Mesenteric fat pad (tissue), 1 donor: ENCODE results near the gene MAML2. TPM values are rescaled to one million over a fixed set of nuclear protein-coding genes. Genes with fewer than 3 reads are reported as not detected.

Source experiments
- DNase-seq: peaks from one replicate; pipeline ENCODE4 v3.0.0-alpha.2; 2020; ENCODE audit warnings: low spot score
- total RNA-seq: library from RNA; stranded (reverse); fragmentation: NEBNext Ultra II Directional; extraction: Animal tissue kit (Norgen Biotek cat#: 25700); gene quantifications from one replicate; pipeline ENCODE4 v1.2.1, GENCODE V29; 2021
- donor health status: DM: yes; HTN: yes; CAD: no.

Gene MAML2
- total RNA-seq, 1 donor from 2014 or later, result 19.9 TPM

DNA sequence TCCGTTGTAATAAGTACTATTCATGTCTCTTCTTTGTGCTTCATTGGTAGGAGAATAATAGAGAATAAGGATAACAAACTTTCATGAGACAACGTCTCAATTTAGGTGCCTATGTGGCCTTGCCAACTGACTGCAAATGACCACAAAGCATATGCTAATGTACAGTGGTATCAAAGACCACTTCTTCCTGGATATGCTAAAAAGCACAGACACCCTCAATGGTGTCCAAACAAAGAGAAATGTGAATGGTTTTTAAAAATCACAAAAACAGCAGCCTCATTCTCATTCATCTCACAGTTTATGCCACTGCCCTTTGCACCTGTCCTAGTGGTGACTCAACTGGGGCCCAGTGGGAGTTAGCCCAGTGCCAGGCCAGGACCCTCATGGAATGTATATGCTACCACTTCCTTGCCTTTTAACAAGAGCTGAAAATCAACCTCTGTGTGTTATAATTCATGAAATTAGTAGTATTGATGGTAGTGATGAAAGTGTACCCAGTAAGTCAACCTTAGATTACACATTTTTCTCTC lies 353.9 kb downstream of the MAML2 start:
- no peak for DNase-seq

DNA sequence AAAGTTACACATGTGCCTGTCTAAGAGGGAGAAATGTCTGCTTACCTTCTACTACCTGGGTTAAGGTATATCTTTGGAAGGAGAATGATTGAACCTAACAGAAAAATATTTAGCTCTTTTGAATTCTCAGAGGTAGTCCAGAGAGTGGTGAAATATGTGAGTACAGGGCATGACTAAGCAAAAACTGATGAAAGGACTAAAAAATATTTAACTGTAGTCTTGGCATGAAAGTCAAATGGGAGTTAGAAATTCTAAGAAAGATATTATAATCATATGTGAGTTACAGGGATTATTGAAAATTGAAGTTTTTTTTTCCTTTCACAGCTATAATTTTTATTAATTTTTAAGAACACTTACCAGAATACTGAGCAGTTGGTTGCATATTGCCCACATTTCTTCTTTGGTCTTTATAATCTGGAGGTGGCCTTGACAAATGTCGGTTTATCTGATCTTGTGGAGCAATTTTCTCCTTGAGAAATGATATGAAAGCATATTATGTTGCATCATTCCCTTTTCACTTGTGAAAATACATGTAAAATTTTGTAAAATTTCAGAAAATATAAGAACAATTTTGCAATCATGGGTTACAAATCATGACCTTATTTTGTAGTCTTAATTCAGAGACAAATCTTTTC lies 357.7 kb downstream of the MAML2 start:
- no peak for DNase-seq

DNA sequence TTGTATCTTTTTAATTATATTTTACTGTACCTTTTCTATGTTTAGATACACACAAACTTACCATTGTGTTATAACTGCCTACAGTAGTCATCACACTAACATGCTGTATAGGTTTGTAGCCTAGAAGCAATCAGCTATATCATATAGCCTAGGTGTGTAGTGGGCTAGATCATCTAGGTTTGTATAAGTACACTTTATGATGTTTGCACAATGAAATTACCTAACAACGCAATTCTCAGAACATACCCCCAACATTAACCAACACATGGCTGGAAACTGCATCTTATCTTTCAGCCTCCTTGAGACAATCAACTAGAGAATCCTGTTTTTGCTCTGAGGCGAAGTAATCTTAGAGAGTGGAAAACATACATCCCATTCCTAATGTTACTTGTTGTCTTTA lies 358.9 kb downstream of the MAML2 start:
- DNase-seq, result no peak

GRCh38 chr11:95977534-95978174 lies 365.3 kb downstream of the MAML2 start:
- DNase-seq, result no peak

DNA sequence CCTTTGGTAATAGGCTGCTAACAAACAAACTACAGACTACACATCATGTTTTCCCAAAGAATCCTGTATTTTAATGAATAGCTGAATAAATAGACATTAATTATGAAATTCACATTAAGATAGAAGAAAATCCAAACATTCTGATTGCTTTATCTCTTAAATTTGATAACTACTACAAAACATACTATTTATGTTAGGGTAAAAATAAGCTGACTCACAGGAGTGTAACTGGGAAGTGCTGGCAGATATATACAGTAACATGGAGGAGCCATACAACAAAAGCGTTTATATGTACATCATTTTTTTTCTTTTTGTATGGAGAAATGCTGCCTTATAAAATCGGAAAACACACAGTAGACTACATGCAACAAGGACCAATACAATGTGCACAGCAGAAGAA lies 366.4 kb downstream of the MAML2 start:
- no peak for DNase-seq

DNA sequence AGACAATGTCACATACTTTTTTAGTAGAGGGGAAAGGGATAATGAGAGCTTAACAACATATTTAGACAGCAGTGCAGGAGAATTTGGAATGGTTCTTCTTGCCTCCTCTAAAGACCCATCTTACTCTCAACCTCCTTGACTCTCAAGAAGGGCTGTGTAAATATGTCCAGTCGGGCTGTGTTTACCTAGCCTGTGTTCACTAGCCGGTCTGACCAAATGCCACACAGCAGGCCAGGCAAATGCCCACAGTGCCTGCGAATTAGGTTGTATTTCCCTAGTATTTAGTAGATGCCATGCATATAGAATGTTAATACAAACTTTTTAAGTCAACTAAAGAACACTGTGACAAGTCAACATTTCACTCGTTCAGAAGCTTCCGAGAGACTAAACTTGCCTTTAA lies 367.7 kb downstream of the MAML2 start:
- DNase-seq, result no peak

- no peak for DNase-seq
These were observed 370.9 kb downstream of the MAML2 start for GRCh38 chr11:95972060-95972459.

GRCh38 chr11:95968585-95968984 lies 374.4 kb downstream of the MAML2 start:
- DNase-seq, result no peak

GRCh38 chr11:95964281-95964680 lies 378.7 kb downstream of the MAML2 start:
- no peak for DNase-seq

DNA sequence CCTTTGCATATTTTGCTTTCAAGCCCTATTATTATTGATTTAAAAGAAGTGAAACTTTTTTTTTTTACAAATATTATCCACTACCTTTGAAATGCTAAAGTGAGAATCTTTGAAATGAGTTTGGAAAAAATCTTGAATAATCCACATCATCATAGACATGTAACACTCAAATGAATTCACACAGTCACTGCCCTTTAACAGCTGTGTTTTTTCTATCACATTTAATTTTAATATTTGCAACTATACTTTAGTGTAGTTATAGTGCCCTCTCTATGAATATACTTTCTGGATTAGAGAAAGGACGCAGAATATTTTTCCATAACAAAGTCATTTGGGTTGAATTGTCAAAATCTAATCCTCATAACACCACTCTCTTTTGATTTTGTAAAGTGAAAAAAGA lies 381.2 kb downstream of the MAML2 start:
- DNase-seq, result no peak

DNA sequence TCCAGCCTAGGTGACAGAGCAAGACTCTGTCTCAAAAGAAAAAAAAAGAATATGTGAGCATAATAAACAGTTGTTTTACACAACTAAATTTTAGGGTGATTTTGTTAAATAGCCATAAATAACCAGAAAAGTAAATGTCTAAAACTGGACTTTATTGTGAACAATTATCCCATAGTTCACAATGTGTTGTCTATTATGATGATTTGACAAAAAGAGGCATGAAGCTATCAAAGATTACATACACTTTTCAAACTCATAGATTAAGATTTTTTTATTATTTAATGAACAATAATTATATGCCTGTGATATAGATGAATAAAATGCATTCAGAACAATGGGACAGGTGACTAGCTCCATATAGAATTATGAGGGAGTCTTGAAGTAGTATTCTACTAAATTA lies 392.1 kb downstream of the MAML2 start:
- no peak for DNase-seq

DNA sequence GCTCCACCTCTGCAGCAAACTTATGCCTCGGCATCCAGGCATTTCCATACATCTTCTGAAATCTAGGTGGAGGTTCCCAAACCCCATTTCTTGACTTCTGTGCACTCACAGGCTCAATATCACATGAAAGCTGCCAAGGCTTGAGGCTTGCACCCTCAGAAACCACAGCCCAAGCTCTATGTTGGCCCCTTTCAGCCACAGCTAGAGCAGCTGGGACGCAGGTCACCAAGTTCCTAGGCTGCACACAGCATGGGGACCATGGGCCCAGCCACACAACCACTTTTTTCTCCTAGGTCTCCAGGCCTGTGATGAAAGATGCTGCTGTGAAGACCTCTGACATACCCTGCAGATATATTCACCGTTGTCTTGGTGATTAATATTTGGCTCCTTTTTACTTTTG lies 394.4 kb downstream of the MAML2 start:
- DNase-seq, result no peak

DNA sequence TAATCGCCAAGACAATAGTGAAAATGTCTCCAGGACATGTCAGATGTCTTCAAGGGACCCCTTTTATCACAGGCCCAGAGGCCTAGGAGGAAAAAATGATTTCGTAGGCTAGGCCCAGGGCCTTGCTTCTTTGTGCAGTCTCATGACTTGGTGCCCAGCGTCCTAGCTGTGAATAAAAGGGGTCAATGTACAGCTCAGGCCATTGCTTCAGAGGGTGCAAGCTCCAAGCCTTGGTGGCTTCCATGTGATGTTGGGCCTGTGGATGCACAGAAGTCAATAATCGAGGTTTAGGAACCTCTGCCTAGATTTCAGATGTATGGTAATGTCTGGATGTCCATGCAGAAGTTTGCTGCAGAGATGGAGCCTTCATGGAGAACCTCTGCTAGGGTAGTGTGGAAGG lies 398.4 kb downstream of the MAML2 start:
- DNase-seq, result no peak

GRCh38 chr11:95943546-95943945 lies 399.4 kb downstream of the MAML2 start:
- DNase-seq, result no peak

DNA sequence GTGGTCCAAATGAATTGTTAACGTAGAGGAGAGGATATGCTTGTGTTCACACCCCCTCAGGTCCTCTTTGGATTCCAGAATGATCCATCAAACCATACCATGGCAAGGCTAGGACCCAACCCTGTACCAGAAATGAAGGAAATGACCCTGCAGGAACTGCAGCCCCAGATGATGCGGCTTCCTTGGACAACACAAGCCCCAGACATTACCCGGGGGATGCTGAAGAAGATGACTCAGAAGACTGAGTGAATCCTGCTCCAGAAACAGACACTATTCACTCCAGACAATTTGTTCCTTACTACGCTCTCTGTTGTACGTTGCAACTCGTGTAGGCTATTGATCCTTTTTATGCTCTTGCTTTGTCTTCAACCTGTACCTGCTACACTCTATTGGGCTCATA lies 403.9 kb downstream of the MAML2 start:
- DNase-seq, result no peak

DNA sequence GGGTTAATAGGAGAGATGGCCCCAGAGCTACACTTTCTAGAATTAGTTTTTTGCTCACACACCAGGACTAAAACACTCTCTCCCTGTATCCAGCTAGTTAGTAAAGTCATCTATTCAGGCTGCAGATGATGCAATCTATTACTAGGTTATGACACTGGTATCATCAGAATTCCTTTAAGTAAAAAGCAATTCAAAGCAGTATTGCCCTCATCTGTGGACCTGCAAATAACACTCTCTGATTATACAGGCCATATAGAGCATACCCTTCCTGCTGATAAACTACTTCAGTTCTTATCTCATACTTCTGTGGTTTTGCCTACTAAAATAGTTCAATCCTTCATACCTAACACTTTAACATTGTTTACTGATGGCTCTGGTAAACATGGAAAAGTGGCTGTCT lies 405.6 kb downstream of the MAML2 start:
- no peak for DNase-seq

DNA sequence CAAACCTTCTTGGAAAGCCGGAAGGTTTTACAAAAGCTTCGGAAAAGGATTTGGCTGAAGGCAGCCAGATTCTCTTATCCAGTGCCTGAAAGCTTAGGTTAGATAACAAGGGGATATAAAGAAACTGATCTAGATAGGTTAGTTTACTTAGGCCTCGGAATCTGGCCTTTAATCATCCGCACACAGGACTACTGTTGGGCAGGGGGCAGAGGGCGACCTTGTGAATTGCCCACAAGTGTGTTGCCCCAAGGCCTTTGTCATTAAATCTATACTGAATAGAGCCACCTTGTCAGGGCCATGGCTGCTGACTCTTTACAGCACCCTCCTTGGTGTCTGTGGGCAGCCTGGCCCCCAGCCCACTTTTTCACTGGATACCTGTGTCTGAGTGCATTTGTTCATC lies 409.4 kb downstream of the MAML2 start:
- no peak for DNase-seq

- DNase-seq, result no peak
These were observed 411.1 kb downstream of the MAML2 start for GRCh38 chr11:95931916-95932315.

DNA sequence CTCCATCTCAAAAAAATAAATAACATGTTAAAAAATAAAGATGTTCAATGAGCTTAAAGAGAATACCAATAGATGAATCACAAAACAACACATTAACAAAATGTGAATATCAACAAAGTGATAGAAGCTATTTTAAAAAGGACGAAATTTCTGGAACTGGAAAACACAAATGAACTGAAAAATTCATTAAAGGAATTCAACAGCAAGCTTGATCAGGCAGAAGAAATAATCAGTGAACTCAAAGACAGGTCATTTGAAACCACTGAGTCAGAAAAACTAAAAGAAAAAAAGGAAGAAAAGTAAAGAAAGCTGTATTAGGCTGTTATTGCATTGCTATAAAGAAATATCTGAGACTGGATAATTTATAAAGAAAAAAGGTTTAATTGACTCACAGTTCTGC lies 412.0 kb downstream of the MAML2 start:
- no peak for DNase-seq

DNA sequence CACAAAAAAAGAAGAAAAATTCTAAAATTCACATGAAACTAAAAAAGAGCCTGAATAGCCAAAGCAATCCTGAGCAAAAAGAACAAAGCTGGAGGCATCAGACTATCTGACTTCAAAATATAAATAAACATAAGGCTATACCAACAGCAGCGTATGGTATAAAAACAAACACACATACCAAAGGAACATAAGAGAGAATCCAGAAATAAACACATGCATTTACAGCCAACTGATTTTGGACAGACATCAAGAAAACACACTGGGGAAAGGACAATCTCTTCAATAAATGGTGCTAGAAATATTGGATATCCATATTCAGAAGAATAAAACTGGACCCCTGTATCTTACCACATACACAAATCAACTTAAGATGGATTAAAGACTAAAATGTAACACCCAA lies 416.3 kb downstream of the MAML2 start:
- no peak for DNase-seq
